Stimulated activated CD4-positive, alpha-beta T cell treated with anti-CD3 and anti-CD28 coated beads, TNF-alpha, amount 100 ng/mL, for 48 hours (primary cell): Measurements from ENCODE around the gene EEA1.

ENCODE experiments used
- DNase-seq, 3 donors: peaks; one replicate each; pipeline ENCODE4 v3.0.0-alpha.2; 2020; ENCODE audit warnings: low read depth in 3 of 3

Gene EEA1

GRCh38 chr12:92890601-92891106 is 38.4 kb downstream of the EEA1 start:
- DNase-seq, result no peak

- DNase-seq, result no peak
Measured at GRCh38 chr12:92886131-92886530, 43.0 kb downstream of the EEA1 start.

GRCh38 chr12:92879698-92880322 is 49.3 kb downstream of the EEA1 start:
- DNase-seq, result no peak

DNA sequence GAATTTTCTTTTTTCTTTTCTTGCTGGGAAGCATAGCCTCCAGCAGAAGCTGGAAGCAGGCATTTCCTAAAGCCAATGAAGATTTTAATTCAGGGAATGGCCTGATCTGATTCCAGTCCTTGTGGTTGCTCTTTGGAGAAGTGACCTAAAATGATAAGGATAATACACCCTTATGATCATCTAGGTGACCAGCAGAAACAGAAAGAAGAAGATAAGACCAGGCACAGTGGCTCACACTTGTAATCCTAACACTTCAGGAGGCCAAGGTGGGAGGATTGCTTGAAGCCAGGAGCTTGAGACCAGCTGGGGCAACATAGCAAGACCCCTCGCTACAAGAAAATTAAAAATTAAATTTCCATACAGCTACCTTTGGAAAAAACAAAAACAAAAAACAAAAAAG is 51.2 kb downstream of the EEA1 start:
- no peak for DNase-seq

- no peak for DNase-seq
Measured at GRCh38 chr12:92876496-92876895, 52.6 kb downstream of the EEA1 start.

- no peak for DNase-seq
Measured at GRCh38 chr12:92871116-92871515, 58.0 kb downstream of the EEA1 start.

- no peak for DNase-seq
Measured at GRCh38 chr12:92866418-92866817, 62.7 kb downstream of the EEA1 start.

GRCh38 chr12:92863251-92863650 is 65.8 kb downstream of the EEA1 start:
- DNase-seq, result no peak

GRCh38 chr12:92861381-92861780 is 67.7 kb downstream of the EEA1 start:
- DNase-seq, result no peak

DNA sequence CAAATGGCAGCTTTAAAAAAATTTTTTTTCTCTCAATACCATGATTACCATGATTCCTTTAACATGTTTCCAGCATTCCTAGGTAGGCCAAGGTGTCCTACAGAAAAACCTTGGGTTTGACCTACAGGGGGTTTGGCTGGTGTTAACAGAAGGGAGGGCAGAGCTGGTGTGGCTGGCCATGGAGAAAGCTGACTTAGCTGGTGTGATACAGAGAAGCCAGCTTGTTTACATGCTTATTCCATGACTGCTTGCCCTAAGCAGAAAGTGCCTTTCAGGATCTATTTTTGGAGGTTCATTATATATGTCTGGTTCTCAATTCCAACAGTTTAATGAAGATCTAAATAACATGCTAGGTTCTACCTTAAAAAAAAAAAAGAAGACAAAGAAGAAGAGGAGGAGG is 68.6 kb downstream of the EEA1 start:
- DNase-seq, result no peak

- no peak for DNase-seq
Measured at GRCh38 chr12:92859650-92860386, 69.3 kb downstream of the EEA1 start.

- DNase-seq, result no peak
Measured at GRCh38 chr12:92857818-92858217, 71.3 kb downstream of the EEA1 start.

DNA sequence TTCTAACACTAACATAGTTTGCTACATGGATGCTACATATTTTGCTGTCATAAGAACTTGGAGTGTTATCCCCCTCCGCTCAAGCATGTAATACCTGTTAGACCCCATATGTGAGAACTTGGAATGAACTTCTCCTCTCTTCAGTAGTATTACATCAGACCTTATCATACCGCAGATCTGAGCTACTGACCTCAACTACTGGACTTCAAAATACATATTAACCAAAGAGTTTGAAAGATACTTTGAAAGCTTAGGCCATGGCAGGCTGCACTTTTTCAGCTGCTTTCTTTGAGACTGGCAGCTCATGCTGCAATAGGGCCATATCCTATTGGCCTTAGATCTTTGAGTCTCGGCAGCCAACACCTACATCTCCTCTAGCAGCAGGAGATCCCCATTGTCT is 74.8 kb downstream of the EEA1 start:
- no peak for DNase-seq

DNA sequence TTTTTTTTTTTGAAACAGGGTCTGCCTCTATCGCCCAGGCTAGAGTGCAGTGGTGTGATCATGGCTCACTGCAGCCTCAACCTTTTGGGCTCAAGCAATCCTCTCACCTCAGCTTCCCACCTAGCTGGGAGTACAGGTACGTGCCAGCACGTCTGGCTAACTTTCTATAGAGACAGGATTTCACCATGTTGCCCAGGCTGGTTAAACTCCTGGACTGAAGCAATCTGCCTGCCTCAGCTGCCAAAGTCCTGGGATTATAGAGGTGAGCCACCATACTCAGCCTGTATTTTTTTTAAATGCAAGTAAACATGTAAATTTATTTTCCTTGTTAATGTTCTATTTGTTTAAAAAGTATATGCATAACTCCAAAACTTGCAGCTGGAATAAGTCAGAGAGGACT is 80.4 kb downstream of the EEA1 start:
- DNase-seq, result no peak

DNA sequence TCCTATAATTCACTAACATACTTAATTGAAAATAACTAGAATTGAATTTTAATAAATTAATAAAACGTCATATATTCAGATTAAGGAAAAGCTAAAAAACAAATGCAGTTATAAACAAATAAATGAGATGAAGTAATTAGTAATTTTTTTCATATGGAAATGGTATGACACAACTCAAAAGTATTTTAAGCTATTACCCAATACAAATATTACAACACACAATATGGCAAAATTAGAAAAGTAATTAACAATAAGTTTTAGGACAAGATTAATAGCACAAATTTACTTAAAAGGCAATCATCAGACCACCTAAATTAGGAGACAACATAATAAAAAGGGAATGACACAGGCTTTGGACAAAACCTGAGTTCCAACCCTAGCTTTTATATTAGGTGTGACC is 81.7 kb downstream of the EEA1 start:
- DNase-seq, result no peak

GRCh38 chr12:92845329-92845728 is 83.8 kb downstream of the EEA1 start:
- DNase-seq, result no peak

GRCh38 chr12:92844151-92844763 is 84.8 kb downstream of the EEA1 start:
- no peak for DNase-seq

- no peak for DNase-seq
Measured at GRCh38 chr12:92829686-92830282, 99.3 kb downstream of the EEA1 start.

- no peak for DNase-seq
Measured at GRCh38 chr12:92828565-92828964, 100.5 kb downstream of the EEA1 start.

DNA sequence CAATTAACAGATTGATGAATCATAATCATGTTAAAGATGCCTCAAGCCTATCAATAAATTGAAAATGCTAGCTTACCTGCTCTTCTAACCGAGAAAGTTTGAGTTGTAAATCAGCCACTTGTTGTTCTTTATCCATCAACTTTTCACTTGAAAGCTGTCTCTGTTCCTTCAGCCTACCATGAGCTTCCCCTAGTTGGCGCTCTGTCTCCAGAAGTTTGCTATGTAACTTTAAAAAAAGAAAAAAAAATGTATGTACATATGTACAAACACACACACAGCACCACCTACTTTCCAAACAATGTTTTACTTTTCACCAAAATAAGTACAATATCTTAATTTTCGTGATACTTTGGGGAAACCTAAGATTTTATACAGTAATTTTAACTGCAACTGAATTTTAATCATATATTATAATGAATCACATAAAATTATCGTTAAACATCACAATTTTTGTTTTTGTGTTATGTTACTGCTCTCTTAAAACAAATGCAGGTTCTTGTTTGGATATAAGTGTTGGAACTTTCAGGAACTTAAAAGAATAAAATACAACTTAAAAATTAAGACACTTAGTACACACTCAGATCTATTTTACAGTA is 101.2 kb downstream of the EEA1 start:
- DNase-seq, result peak in 1 of 3 donors; percentile 9

GRCh38 chr12:92821142-92821541 is 108.0 kb downstream of the EEA1 start:
- no peak for DNase-seq

GRCh38 chr12:92814584-92814983 is 114.5 kb downstream of the EEA1 start:
- no peak for DNase-seq
